SHP77 (cell line): ENCODE measurements around the gene HOXC13.

Source experiments
- DNase-seq, 2 experiments: peaks; one replicate each; lab custom pipeline; 2025; lab: John Stamatoyannopoulos, UW

Gene HOXC13

GRCh38 chr12:53955036-53955775 is 16.6 kb downstream of the HOXC13 start:
- no peak for DNase-seq

GRCh38 chr12:53955776-53956250 is 17.2 kb downstream of the HOXC13 start:
- no peak for DNase-seq

GRCh38 chr12:53956251-53956887 is 17.7 kb downstream of the HOXC13 start:
- no peak for DNase-seq

GRCh38 chr12:53956914-53957536 is 18.4 kb downstream of the HOXC13 start:
- DNase-seq = no peak

GRCh38 chr12:53958128-53958527 is 19.5 kb downstream of the HOXC13 start:
- DNase-seq = no peak

- DNase-seq = no peak
Measured at GRCh38 chr12:53959314-53959713, 20.7 kb downstream of the HOXC13 start.

- no peak for DNase-seq
Measured at GRCh38 chr12:53960187-53961024, 21.8 kb downstream of the HOXC13 start.

GRCh38 chr12:53961025-53961761 is 22.6 kb downstream of the HOXC13 start:
- DNase-seq = no peak

- DNase-seq = no peak
Measured at GRCh38 chr12:53963005-53963404, 24.4 kb downstream of the HOXC13 start.

GRCh38 chr12:53963434-53964314 is 25.0 kb downstream of the HOXC13 start:
- no peak for DNase-seq

GRCh38 chr12:53964315-53964713 is 25.7 kb downstream of the HOXC13 start:
- no peak for DNase-seq

- DNase-seq = no peak
Measured at GRCh38 chr12:53965281-53966084, 26.9 kb downstream of the HOXC13 start.

- no peak for DNase-seq
Measured at GRCh38 chr12:53966085-53966384, 27.4 kb downstream of the HOXC13 start.

GRCh38 chr12:53966385-53967133 is 27.9 kb downstream of the HOXC13 start:
- DNase-seq = no peak

- no peak for DNase-seq
Measured at GRCh38 chr12:53967421-53967925, 28.8 kb downstream of the HOXC13 start.

GRCh38 chr12:53968214-53969127 is 29.8 kb downstream of the HOXC13 start:
- DNase-seq = no peak

GRCh38 chr12:53969588-53970259 is 31.1 kb downstream of the HOXC13 start:
- DNase-seq = no peak
